Activated T-cell treated with anti-CD3 and anti-CD28 coated beads for 1 hour (primary cell): ENCODE data around the gene HPDL.
A peak's percentile ranks its signal among the peaks of the same experiment; 100 is the strongest.

ENCODE experiments used
- DNase-seq: peaks from one replicate; pipeline ENCODE4 v3.0.0-alpha.2; 2020; ENCODE audit warnings: low read depth

The HPDL gene

DNA sequence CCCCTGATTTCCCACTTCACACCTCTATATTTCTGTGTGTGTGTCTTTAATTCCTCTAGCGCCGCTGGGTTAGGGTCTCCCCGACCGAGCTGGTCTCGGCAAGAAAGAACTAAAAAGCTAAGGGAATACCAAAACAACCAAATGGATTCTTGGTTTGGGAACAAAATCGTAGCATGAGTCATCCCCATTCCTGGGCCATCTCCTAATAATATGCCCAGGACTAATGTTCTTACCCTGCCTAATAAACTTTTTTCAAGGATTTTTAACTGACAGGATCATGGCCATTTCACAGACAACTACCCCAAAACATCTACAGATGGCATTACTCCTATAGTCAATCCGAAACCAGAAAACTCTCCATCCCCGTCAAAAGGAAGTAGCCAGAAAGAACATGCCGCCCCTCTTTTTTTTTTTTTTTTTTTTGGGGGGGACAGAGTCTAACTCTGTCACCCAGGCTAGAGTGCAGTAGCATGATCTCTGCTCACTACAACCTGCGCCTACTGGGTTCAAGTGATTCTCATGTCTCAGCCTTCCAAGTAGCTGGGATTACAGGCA, 4.1 kb upstream of the HPDL start:
- no peak for DNase-seq

DNA sequence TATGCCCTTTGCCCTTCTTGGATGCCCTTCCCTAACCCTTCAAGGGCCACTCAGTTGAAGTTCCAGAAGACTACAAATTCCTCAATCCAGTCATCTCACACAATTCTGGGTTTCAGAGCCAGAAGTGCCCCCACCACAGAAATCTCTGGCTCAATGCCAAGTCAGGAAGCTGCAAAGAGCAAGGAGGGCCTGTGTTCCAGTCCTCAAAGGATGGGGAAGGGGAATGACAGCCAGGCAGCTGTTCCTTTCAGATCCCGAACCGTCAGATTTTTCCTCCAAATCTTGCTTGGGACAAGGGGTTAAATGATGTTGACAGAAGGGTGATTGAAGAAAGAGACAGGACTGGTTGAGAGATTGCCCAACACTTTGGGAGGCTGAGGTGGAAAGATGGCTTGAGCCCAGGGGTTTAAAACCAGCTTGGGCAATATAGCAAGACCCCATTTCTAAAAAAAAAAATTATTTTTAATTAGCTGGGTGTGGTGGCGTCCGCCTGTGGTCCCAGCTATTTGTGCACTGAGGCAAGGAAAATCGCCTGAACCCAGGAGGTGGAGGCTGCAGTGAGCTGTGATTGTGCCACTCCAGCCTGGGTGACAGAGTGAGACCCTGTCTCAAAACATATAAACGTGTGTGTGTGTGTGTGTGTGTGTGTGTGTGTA, 716 bp upstream of the HPDL start:
- no peak for DNase-seq

DNA sequence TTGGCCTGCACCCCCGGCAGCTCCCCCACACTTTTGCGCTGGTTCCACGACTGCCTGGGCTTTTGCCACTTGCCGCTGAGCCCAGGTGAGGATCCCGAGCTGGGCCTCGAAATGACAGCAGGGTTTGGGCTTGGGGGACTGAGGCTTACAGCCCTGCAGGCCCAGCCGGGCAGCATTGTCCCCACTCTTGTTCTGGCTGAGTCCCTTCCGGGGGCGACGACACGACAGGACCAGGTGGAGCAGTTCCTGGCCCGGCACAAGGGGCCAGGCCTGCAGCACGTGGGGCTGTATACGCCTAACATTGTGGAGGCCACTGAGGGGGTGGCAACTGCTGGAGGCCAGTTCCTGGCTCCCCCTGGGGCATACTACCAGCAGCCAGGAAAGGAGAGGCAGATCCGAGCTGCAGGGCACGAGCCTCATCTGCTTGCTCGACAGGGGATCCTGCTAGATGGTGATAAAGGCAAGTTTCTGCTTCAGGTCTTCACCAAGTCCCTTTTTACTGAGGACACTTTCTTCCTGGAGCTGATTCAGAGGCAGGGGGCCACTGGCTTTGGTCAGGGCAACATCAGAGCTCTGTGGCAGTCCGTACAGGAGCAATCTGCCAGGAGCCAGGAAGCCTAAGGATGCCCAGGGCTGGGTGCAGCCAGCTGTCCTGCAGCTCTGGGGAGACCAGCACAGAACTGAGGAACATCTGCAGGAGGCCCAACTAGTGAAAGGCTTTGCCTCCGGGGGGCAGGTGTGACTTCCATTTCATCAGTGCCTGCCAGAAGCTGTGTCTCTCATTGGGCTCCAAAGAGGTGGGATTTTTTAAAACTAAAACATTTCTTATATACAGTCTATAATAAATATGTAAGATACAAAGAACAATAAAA, 1.2 kb downstream of the HPDL start:
- DNase-seq = no peak

DNA sequence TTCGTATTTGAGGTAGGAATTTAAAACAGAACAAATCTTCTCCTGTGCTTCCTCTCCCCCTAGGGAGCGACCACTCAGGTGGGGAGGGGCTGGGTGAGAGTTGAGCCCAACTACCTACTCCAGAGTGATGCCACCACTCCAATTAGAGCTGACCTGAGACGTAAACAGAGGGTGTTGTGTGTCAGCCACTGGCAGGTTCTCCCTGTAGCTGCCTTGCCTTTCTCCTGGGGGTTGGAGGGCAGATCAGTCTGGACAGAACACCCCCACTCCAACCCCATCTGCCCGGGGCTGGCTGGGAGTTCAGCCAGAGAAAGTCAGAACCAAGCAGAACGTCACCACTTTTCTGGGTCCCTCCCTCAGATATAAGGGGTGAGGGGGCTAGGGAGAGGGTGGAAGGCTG, 2.0 kb downstream of the HPDL start:
- no peak for DNase-seq

DNA sequence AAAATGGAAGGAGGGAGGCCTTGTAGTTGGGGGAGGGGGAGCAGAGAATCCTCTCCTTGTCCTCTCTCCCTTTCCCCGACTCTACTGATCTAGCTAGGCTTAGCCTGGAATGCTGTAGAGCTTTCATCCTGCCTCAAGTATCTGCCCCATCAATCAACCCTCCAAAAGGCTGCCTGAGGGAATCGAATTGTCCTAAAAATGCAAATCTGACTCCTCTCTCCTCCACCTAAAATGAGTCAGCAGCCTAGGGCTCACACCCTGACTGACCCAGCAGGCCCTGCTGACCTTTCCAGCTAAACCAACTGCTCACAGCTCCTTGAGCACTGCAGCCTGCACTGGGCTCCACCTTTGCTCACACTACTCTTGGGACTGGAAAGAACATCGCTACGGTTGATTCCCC, 2.8 kb downstream of the HPDL start:
- DNase-seq = no peak

DNA sequence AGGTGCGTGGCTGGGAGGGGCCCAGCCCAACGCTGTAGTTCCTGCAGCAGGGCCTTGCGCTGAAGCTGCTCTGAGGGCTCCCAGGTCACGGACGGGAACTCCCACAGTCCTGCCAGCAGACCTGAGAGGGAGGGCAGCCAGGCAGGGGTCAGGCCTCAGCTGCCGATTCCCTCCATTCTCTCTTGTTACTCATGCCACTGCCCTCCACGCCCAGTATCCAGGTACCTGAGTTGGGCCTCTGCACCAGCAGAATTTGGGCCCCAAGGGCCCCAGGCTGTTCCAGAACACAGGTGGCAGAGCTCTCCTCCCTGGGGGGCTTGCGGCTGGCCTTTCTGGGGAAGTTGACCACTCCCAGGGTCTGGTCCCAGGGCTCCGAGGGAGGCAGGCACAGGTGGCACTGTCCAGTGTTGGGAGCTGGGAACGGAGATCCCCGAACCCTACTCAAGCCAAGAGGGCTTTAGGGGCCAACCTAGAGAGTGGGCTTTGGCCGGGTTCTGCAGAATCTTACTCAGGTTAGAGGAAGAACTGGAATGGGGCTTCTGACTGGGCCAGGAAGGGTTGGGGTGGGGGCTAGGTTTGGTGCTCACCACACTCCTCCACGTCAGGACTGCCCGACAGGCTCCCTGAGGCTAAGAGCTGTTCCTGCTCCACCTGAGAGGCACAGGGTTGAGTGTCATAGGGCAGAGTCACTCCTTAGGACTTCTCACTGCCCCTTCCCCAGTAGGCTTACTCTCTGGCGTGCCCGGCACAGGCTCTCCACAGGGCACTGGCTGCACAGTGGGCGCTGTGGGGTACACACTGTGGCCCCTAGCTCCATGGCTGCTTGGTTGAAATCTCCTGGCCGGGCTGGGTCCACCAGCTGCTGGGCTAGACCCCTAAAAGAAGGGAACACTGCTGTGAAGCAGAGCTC, 5.0 kb downstream of the HPDL start:
- DNase-seq = no peak

DNA sequence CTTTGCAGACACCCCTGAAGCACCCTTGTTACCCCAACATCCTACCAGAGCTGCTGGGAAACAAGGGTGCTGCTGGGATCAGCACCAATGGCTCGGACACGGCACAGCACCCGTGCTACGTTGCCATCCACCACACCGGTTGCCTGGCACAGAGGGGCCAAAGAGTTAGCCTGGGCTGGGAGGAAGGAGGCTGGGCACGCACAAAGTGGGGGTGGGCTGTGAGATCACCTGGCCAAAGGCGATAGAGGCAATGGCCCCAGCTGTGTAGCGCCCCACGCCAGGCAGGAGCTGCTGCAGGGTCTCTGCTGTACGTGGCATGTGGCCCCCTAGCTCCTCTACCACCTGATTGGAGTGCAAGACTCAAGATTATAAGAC, 5.6 kb downstream of the HPDL start:
- DNase-seq = no peak

DNA sequence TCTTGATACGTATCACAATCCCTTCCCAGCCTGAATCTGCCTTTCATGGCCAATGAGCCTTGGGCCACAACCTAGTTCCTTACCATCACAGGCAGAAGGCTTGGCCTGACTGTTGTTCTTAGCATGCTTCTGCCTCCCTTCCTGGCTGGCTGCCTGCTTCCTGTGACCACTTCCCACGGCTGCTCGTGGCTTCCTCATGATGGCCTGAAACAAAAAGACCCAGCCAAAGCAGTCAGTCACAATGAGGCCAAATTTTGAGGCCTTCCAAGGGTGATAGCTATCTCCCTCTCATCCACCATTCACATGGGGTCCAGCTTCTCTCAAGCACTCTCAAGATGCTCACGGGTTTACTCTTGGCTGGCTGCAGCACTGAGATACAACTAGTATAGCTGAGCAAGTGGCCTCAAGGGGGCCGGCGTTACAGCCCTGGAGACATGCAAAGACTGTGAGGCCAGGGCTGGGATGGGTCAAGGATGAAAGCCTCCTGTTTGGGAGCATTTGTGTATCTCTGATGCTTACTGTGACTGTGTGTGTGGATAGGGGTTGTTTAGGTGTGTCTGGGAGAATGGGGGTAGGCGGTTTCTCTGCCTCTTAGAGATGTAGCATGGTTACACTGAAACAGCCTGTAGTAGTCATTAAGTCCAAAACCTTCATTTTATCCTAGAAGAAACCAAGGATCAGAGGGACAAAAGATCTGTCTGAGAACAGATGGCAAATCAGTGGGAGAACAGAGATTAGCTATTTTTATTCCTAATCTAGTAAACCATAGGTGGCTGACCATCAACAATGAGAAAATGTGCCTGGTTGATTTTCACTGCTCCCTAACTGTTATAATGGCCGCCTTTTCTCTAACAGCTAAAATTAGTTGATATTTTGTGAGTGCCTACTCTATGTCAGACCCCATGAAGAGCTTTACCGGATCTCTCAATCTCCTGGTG, 7.9 kb downstream of the HPDL start:
- DNase-seq = no peak

DNA sequence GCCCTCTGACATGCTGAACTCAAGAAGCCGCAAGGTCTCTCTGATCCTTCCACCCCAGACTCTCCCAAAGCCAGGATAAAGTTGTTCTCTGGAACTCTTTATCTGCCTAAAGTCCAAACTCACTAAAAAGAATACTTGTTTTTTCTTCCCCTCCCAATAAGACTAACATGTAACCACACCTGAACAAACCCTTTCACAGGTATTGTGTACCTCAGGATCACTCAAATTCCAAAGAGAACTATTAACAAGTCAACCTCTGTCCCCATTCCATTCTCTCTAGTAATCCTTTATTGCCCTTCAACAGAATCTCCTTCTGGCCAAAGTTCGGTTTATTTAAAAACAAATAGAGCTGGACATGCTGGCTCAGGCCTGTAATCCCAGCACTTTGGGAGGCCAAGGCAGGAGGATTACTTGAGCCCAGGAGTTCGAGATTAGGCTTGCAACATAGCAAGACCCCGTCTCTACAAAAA, 9.2 kb downstream of the HPDL start:
- no peak for DNase-seq

DNA sequence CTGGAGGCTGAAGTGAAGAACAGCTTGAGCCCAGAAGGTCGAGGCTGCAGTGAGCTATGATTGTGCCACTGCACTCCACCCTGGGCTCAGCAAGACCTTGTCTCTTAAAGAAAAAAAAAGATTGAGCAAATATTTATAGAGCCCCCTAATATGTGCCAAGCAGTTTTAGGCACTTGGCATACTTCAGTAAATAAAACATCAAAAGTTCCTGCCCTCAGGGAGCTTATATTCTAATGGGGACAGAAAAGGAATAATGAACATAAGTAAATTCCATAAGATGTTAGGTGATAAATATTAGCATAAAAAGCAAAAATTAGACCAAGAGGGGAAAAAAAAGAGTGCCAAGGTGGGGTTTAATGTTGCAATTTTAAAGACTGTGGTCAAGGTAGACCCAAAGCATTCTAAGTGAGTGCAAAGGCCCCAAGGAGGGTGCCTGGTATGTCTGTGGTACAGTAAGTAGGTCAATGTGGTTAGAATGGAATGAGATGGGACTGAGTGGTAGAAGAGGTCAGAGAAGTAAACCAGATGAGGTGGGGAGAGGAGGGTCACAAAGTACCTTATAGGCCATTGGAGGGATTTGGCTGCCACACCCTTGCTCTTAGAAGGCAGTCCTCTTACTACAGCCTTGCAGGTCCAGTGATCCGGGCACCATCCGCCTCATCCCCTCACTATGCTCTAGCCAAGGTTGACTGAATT, 11.1 kb downstream of the HPDL start:
- no peak for DNase-seq

DNA sequence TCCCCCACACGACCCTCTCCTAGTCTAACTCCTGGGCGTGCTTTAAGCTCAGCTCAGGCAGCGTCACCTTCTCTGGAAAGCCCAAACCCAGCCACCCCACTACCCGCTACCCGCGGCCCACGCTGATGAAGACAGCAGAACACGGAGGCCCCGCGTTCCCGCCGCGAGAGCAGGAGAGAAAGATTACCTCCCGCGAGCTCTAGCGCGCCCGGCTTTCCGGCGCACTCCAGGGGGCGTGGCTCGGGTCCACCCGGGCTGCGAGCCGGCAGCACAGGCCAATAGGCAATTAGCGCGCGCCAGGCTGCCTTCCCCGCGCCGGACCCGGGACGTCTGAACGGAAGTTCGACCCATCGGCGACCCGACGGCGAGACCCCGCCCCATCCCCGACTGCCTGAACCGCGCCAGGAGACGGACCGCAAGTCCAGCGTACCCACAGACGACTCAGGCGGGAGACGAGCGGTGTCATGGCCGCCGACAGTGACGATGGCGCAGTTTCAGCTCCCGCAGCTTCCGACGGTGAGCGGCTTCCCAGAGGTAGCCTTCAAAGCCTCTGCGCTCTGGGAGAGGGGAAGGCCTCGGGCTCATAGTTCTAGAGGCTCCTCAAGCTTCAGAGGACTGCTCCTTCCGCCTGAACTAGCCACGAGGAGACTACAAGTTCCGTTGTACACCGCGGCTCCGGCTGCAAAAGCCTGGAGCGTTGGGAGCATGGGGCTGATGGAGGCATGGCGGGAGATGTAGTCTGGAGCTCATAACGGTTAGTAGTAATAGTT, 13.3 kb downstream of the HPDL start, which contains the start of the genes MUTYH and TOE1:
Gene MUTYH (minus strand): TSS at position 652 of the 770 bp plus-strand sequence. CDS start 5,935 bp downstream, outside the sequence.
Gene TOE1 (plus strand): TSS at position 382 of the 770 bp plus-strand sequence. CDS start 83 bp downstream, at position 465.
- peak; percentile 84 for DNase-seq

DNA sequence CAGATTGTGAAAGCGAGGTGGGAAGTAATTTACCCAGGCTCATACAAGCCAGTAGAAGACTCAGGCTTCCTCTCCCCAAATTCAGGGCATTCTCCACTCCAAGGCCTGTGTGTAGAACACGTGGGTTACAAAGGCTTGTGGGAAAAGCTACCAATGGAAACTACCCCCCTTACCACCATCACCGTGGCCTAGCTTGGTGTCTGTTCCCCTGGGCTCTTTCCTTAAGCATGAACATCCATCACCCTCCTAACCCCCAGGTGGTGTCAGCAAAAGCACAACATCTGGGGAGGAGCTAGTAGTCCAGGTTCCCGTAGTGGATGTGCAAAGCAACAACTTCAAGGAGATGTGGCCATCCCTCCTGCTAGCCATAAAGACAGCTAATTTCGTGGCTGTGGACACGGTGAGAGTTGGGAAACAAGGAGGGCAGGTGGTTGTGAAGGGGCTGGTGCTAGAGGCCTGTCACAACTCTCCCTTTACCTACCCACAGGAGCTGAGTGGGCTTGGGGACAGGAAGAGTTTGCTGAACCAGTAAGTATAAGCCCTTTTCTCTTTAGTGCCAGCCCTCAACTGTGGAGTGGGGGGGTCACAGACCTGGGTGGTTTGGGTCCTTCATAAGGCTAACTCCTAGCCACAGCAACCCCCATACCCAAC, 14.2 kb downstream of the HPDL start:
- DNase-seq = no peak

DNA sequence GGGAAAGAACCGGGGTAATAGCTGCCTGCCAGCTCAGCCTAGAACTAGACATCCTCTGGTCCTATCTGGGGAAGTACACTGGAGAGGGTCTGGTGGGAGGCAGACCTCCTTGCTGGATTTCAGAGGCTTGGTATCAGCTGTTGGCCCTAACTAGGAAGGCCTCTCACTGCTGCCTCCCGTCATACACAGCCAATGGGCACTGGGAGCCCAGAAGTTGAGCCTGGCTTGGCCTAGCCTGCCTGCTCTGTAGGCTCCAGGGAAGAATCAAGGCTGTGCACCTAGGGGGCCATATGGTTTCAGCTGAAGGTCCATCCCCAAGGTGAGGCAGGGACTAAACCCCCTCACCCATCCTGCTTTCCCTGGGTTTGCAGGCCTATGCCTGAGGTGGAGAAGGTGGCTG, 17.8 kb downstream of the HPDL start:
- no peak for DNase-seq

DNA sequence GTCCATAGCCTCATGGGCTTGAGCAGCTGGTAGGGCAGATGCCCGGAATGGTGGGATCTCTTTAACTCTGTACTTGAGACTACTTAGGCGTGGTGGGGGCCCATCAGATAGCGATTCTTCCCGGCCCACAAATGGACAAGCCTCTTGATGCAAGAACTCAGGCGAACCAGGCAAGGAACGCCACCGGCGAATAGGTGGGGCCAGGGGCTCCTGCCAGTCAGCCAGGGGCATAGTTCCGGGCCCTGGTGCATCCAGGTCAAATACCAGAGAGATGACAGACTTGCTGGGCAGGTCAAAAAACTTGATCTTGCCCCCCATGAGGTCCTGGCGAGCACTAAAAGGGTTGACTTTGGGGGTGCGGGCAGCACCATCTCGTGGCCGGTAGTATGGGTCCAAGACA, 18.3 kb downstream of the HPDL start:
- DNase-seq = no peak

DNA sequence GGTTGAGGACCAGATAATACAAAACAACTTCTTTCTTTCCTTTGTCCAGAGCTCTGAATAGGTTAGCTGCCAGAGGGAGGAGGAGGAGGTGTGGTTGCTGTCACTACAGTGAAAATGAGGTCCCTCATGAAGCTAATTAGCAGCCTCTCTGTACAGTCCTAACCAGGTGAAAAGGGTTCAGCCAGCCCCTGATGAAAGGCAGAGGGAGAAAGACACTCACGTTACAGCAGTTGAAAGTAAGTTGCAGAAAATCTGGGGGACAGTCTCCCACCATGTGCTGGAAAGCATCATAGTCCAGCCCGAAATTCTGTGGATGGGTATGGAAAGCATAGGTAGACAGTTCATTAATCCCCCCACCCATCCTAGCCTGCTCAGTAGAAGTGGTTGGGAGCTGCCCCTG, 19.8 kb downstream of the HPDL start:
- DNase-seq = no peak

DNA sequence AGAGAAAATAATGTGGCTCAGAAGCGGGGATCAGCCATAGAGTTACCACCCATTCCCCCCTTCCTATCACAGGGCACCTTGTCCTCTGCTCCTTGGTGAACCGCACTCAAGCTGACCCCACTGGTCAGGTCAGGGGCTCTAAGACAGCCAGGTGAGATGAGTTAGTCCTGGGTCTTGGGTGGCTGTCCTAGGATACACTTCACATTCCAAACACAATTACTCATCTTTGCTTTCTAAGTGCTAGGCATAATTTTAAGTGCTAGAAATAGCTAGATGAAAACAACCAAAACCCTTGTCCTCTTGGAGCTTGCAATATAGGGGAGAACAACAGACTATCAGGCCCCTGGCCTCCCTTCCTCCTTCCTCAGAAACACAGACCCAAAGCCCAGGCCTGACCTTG, 21.3 kb downstream of the HPDL start:
- DNase-seq = no peak

DNA sequence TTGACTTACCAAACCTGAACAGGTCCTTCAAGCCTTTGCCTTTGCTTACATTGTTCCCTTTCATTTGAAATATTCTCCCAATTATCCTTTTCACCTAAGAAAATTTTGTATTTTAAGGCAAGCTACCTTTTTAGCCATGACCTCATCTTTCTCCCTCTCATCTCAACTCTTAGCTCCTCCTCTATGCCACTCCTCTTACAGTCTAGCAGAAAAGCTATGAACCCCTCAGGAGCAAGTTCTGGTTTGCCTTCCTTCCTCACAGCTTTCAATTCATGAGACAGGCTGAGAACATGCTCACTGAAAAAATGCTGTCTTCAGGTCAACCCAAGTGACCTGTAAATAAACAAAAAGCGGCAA, 21.9 kb downstream of the HPDL start:
- DNase-seq = no peak

DNA sequence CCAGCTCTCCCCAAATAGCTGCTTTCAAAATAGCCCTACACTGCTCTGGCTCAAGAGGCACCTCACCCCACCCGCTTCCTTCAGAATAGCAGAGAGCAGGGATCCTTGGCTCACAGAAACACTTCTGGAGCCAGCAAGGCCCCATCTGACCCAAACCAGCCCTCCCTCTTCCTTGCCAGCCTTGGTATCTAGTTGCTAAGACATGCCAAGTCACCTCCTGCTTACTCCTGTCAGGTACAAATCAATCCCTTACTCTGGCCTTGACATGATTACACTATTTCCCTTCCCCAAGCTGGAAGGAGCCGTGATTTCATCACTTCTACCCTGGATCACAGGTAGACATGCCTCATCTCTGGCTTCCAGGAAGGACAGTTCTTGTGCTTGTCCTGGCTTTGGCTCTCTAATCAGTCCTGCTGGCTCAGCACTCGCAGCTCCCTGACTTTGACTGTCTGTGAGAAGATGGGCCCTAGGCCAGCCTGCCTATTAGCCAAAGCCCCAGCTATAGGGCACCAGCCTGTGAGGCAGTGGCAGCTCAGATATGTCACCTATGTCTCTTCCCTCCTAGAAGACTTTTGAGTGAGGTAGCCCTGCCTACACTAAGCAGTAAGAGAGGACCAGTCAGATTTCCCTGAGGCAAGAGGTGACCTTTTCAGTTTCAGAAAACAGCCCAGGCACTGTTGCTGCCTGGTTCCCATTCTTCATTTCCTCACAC, 22.4 kb downstream of the HPDL start:
- DNase-seq = no peak
